ENCODE measurements around the gene CNNM4.
A peak's percentile ranks its signal among the peaks of the same experiment; 100 is the strongest.

CNNM4 gene

DNA sequence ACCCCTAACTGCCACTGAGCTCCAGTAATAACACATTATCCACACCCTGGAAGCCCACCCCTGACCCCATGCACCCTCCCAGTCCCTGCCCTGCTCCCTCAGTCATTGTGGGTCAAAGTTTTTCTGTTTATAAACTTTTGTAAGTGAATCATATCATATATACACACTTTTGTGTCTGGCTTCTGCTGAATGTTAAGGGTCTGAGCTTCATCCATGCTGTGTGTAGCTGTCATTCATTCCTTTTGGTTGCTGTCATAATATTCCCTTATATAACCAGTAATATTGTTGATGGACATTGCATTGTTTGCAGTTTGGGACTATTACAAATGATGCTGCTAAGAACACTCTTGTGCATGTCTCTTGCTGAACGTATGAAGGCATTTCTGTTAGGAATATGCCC lies 14.5 kb downstream of the CNNM4 start:
- peak; percentile 39; the same call in 2 of the 3 replicates for ATAC-seq
- TF ChIP-seq OSR1 (CRISPR knock-in tag; IDR thresholded peaks at IDR 0.05) (no peak), ZFP3 (CRISPR knock-in tag; IDR thresholded peaks at IDR 0.05) (no peak), TOX (CRISPR knock-in tag; IDR thresholded peaks at IDR 0.05; ENCODE audit: borderline replicate concordance) (no peak)

DNA sequence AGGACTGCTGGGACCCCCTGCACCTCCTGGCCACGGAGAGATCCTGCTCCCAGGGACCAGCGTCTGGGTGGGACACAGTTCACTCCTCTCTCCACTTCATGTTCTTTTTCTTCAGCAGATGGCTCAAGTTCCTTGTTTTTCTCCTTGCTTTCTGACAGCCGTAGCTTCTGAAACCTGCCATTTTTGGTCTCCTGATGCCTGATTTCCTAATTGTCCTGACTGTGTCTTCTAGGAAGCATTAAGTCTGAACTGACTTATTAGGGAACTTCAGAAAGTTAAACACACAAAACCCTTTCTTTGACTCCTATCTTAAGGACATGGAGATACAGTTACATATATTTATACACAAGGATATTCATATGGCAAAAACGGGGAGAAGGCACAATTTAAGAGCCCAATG lies 22.7 kb downstream of the CNNM4 start:
- TF ChIP-seq ZNF8 (CRISPR knock-in tag; IDR thresholded peaks at IDR 0.05) (no peak), SNAI2 (CRISPR knock-in tag; IDR thresholded peaks at IDR 0.05) (no peak), ISL1 (CRISPR knock-in tag; IDR thresholded peaks at IDR 0.05) (no peak), PPARA (CRISPR knock-in tag; IDR thresholded peaks at IDR 0.05; ENCODE audit: borderline replicate concordance) (no peak), ARNTL (CRISPR knock-in tag; IDR thresholded peaks at IDR 0.05; ENCODE audit: borderline replicate concordance, low read depth) (no peak), ESRRG (CRISPR knock-in tag; IDR thresholded peaks at IDR 0.05) (no peak), GLIS3 (CRISPR knock-in tag; IDR thresholded peaks at IDR 0.05) (no peak), OSR1 (CRISPR knock-in tag; IDR thresholded peaks at IDR 0.05) (no peak), BACH2 (CRISPR knock-in tag; IDR thresholded peaks at IDR 0.05; ENCODE audit: borderline replicate concordance) (no peak), ZFP3 (CRISPR knock-in tag; IDR thresholded peaks at IDR 0.05) (no peak), ZNF70 (CRISPR knock-in tag; IDR thresholded peaks at IDR 0.05) (no peak)
- TF ChIP-seq, protein P1, sequence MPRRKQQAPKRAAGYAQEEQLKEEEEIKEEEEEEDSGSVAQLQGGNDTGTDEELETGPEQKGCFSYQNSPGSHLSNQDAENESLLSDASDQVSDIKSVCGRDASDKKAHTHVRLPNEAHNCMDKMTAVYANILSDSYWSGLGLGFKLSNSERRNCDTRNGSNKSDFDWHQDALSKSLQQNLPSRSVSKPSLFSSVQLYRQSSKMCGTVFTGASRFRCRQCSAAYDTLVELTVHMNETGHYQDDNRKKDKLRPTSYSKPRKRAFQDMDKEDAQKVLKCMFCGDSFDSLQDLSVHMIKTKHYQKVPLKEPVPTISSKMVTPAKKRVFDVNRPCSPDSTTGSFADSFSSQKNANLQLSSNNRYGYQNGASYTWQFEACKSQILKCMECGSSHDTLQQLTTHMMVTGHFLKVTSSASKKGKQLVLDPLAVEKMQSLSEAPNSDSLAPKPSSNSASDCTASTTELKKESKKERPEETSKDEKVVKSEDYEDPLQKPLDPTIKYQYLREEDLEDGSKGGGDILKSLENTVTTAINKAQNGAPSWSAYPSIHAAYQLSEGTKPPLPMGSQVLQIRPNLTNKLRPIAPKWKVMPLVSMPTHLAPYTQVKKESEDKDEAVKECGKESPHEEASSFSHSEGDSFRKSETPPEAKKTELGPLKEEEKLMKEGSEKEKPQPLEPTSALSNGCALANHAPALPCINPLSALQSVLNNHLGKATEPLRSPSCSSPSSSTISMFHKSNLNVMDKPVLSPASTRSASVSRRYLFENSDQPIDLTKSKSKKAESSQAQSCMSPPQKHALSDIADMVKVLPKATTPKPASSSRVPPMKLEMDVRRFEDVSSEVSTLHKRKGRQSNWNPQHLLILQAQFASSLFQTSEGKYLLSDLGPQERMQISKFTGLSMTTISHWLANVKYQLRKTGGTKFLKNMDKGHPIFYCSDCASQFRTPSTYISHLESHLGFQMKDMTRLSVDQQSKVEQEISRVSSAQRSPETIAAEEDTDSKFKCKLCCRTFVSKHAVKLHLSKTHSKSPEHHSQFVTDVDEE (CRISPR knock-in tag; IDR thresholded peaks at IDR 0.05), result no peak
- TF ChIP-seq, protein P2, sequence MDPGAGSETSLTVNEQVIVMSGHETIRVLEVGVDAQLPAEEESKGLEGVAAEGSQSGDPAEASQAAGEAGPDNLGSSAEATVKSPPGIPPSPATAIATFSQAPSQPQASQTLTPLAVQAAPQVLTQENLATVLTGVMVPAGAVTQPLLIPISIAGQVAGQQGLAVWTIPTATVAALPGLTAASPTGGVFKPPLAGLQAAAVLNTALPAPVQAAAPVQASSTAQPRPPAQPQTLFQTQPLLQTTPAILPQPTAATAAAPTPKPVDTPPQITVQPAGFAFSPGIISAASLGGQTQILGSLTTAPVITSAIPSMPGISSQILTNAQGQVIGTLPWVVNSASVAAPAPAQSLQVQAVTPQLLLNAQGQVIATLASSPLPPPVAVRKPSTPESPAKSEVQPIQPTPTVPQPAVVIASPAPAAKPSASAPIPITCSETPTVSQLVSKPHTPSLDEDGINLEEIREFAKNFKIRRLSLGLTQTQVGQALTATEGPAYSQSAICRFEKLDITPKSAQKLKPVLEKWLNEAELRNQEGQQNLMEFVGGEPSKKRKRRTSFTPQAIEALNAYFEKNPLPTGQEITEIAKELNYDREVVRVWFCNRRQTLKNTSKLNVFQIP (CRISPR knock-in tag; IDR thresholded peaks at IDR 0.05; ENCODE audit: borderline replicate concordance, low read depth), result no peak

DNA sequence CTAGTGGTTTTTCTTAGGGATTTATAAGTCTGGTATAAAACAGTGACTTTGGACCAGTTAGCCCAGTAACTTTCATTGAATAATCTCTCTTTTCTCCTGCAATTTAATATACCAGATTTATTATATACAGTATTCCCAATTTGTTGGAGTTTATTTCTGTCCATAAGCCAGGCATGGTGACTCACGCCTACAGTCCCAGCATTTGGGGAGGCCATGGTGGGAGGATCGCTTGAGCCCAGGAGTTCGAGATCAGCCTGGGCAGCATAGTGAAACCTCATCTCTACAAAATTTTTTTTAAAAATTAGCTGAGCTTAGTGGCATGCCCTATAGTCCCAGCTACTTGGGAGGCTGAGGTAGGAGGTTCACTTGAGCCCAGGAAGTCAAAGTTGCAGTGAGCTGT lies 26.7 kb downstream of the CNNM4 start:
- no peak; the same call in 2 of the 3 replicates for ATAC-seq
- no peak for TF ChIP-seq TCF4 (CRISPR knock-in tag; IDR thresholded peaks at IDR 0.05; ENCODE audit: borderline replicate concordance)
- no peak for TF ChIP-seq ISL1 (CRISPR knock-in tag; IDR thresholded peaks at IDR 0.05)
- TF ChIP-seq ZNF565 (CRISPR knock-in tag; conservative IDR thresholded peaks at IDR 0.05; ENCODE audit: low read depth), result no peak
- TF ChIP-seq TOX (CRISPR knock-in tag; IDR thresholded peaks at IDR 0.05; ENCODE audit: borderline replicate concordance), result no peak
- TF ChIP-seq ESRRG (CRISPR knock-in tag; IDR thresholded peaks at IDR 0.05), result no peak
- TF ChIP-seq, protein P2 (CRISPR knock-in tag; IDR thresholded peaks at IDR 0.05; ENCODE audit: borderline replicate concordance, low read depth), result no peak
- TF ChIP-seq, protein P3, sequence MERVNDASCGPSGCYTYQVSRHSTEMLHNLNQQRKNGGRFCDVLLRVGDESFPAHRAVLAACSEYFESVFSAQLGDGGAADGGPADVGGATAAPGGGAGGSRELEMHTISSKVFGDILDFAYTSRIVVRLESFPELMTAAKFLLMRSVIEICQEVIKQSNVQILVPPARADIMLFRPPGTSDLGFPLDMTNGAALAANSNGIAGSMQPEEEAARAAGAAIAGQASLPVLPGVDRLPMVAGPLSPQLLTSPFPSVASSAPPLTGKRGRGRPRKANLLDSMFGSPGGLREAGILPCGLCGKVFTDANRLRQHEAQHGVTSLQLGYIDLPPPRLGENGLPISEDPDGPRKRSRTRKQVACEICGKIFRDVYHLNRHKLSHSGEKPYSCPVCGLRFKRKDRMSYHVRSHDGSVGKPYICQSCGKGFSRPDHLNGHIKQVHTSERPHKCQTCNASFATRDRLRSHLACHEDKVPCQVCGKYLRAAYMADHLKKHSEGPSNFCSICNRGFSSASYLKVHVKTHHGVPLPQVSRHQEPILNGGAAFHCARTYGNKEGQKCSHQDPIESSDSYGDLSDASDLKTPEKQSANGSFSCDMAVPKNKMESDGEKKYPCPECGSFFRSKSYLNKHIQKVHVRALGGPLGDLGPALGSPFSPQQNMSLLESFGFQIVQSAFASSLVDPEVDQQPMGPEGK (CRISPR knock-in tag; IDR thresholded peaks at IDR 0.05; ENCODE audit: borderline replicate concordance), result no peak
- no peak for TF ChIP-seq ZFP3 (CRISPR knock-in tag; IDR thresholded peaks at IDR 0.05)
- TF ChIP-seq ZNF70 (CRISPR knock-in tag; IDR thresholded peaks at IDR 0.05), result no peak

More for the DNA sequence above, 22.7 kb downstream of the CNNM4 start:
- ATAC-seq, result no peak

DNA sequence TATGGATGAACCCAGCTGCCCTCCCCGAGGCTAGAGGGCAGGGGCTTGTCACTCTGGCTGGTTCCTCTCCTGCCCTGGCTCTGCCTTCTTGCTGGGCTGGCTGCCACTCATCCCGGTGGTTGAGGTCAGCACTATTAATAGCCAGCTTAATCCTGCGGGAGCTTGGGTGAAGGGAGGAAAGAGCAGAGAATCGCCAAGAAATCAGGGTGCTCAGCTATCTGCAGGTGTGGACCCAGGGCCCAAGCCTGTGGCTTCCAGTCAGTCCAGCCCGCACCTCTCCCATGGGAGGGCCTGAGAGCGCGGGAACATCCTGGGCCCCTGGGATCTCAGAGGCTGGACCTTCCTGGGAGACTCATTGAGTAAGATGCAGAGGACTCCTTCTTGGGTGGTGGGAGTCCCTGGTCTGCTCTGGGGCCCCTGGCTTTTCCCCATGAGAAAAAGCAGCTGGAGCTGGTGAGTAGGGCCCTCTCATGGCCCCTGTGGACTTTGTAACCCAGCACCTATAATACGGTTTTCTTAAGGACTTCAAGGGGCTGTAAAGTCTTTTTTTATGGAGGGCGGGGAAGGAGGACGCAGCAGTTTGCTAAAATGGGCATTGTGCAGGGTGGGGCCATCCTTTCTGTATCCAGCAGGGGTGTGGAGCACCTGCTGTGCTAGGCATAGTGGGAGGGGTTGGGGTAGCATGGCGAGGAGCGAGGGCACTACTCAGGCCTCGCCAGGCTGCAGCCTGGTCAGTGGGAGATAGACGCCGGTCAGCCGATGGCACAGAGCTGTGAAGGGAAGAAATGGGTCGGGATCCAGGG lies 27.9 kb downstream of the CNNM4 start:
- ATAC-seq, result peak; percentile 90
- TF ChIP-seq, protein P3 (CRISPR knock-in tag; IDR thresholded peaks at IDR 0.05; ENCODE audit: borderline replicate concordance), result no peak
- TF ChIP-seq CSDC2 (CRISPR knock-in tag; IDR thresholded peaks at IDR 0.05), result no peak
- no peak for TF ChIP-seq ZFP3 (CRISPR knock-in tag; IDR thresholded peaks at IDR 0.05)
- no peak for TF ChIP-seq SNAI2 (CRISPR knock-in tag; IDR thresholded peaks at IDR 0.05)
- no peak for TF ChIP-seq ESRRG (CRISPR knock-in tag; IDR thresholded peaks at IDR 0.05)
- no peak for TF ChIP-seq ZFP30 (CRISPR knock-in tag; IDR thresholded peaks at IDR 0.05)
- no peak for TF ChIP-seq ZNF565 (CRISPR knock-in tag; conservative IDR thresholded peaks at IDR 0.05; ENCODE audit: low read depth)
- no peak for TF ChIP-seq ISL1 (CRISPR knock-in tag; IDR thresholded peaks at IDR 0.05)
- TF ChIP-seq TOX (CRISPR knock-in tag; IDR thresholded peaks at IDR 0.05; ENCODE audit: borderline replicate concordance), result no peak
- TF ChIP-seq ZC3H10 (CRISPR knock-in tag; IDR thresholded peaks at IDR 0.05), result no peak
- TF ChIP-seq PPARA (CRISPR knock-in tag; IDR thresholded peaks at IDR 0.05; ENCODE audit: borderline replicate concordance), result no peak
- TF ChIP-seq ZNF8 (CRISPR knock-in tag; IDR thresholded peaks at IDR 0.05), result no peak
- TF ChIP-seq BACH2 (CRISPR knock-in tag; IDR thresholded peaks at IDR 0.05; ENCODE audit: borderline replicate concordance), result no peak
- TF ChIP-seq OSR1 (CRISPR knock-in tag; IDR thresholded peaks at IDR 0.05), result no peak

Measured in SK-N-SH treated with all-trans-retinoic acid at 6 μM for 48 hours (cell line).